ENCODE results near the gene WDR27. TPM values are rescaled to one million over a fixed set of nuclear protein-coding genes. Genes with fewer than 3 reads are reported as not detected.

The WDR27 gene
- total and polyA plus RNA-seq, 4 donors: 6.9 to 68.1 (median 31.4) TPM

GRCh38 chr6:169725125-169726048 lies 23.6 kb upstream of the WDR27 start:
- Histone ChIP-seq H3K27me3 (ENCODE audit: control insufficient read depth in 3 of 3, insufficient read depth in 3 of 3, low read length in 2 of 3) (no peaks in the 10 kb centered on the region), H3K9me3 (ENCODE audit: control insufficient read depth in 4 of 4, insufficient read depth in 3 of 4, low read length in 3 of 4) (no peaks in the 10 kb centered on the region), H3K9ac (ENCODE audit: insufficient read depth in 1 of 2, low read length in 2 of 2) (peak overlapping the region; percentile 46 to 68), H3K36me3 (ENCODE audit: control insufficient read depth in 4 of 4, insufficient read depth in 4 of 4, low read length in 4 of 4) (peaks cover 0 to 1% (median 0%) of the 10 kb centered on the region in 4 donors), H3K27ac (ENCODE audit: low read depth in 1 of 2, low read length in 1 of 2) (peak overlapping the region; percentile 98 to 99), H3K4me1 (ENCODE audit: control insufficient read depth in 5 of 5, insufficient read depth in 5 of 5, low read length in 5 of 5) (peaks cover 0 to 33% (median 7%) of the 10 kb centered on the region in 5 donors), H3K4me3 (peak overlapping the region; percentile 77)
- WGBS, 2 donors: 23 to 25% methylated on average over 29 of the region's 29 CpGs
- TF ChIP-seq CTCF (IDR thresholded peaks at IDR 0.05; ENCODE audit: control extremely low read depth, extremely low read depth): no peak
- ATAC-seq (ENCODE audit: insufficient read depth, low FRiP score) (peak; percentile 52), DNase-seq (peak; percentile 51 to 71 (median 63))

- Histone ChIP-seq H3K36me3 (ENCODE audit: control insufficient read depth in 4 of 4, insufficient read depth in 4 of 4, low read length in 4 of 4) (peaks cover 0 to 5% (median 0%) of the 10 kb centered on the region in 4 donors), H3K4me3 (peak within 1 kb of the TSS; percentile 89), H3K9ac (ENCODE audit: insufficient read depth in 1 of 2, low read length in 2 of 2) (peak within 1 kb of the TSS; percentile 73 to 89), H3K9me3 (ENCODE audit: control insufficient read depth in 4 of 4, insufficient read depth in 3 of 4, low read length in 3 of 4) (no peaks in the 10 kb centered on the region), H3K4me1 (ENCODE audit: control insufficient read depth in 5 of 5, insufficient read depth in 5 of 5, low read length in 5 of 5) (peaks cover 0 to 33% (median 7%) of the 10 kb centered on the region in 5 donors), H3K27ac (ENCODE audit: low read depth in 1 of 2, low read length in 1 of 2) (peak within 1 kb of the TSS; percentile 98 to 100), H3K27me3 (ENCODE audit: control insufficient read depth in 3 of 3, insufficient read depth in 3 of 3, low read length in 2 of 3) (no peaks in the 10 kb centered on the region)
- peak; percentile 75 to 91 (median 83) for DNase-seq
- ATAC-seq (ENCODE audit: insufficient read depth, low FRiP score): peak; percentile 48
- whole genome bisulfite sequencing, 2 donors: 1% methylated on average over 44 to 89 of the region's 89 CpGs
- no peak for TF ChIP-seq CTCF (IDR thresholded peaks at IDR 0.05; ENCODE audit: control extremely low read depth, extremely low read depth)
Measured at GRCh38 chr6:169724494-169725124, 22.8 kb upstream of the WDR27 start, which contains the start of gene PHF10. PHF10 (minus strand) TSS chr6:169724500; CDS start chr6:169723931, 569 bp downstream.

- Histone ChIP-seq H3K36me3 (ENCODE audit: control insufficient read depth in 4 of 4, insufficient read depth in 4 of 4, low read length in 4 of 4) (peaks cover 0 to 9% (median 0%) of the 10 kb centered on the region in 4 donors), H3K4me1 (ENCODE audit: control insufficient read depth in 5 of 5, insufficient read depth in 5 of 5, low read length in 5 of 5) (peaks cover 0 to 33% (median 7%) of the 10 kb centered on the region in 5 donors), H3K9ac (ENCODE audit: insufficient read depth in 1 of 2, low read length in 2 of 2) (no peak overlapping the region), H3K4me3 (peak overlapping the region; percentile 89), H3K9me3 (ENCODE audit: control insufficient read depth in 4 of 4, insufficient read depth in 3 of 4, low read length in 3 of 4) (no peaks in the 10 kb centered on the region), H3K27me3 (ENCODE audit: control insufficient read depth in 3 of 3, insufficient read depth in 3 of 3, low read length in 2 of 3) (no peaks in the 10 kb centered on the region), H3K27ac (ENCODE audit: low read depth in 1 of 2, low read length in 1 of 2) (peak overlapping the region; percentile 96 to 97)
- 0 to 1% methylated on average over 12 to 89 of the region's 89 CpGs for WGBS, 2 donors
- no peak for TF ChIP-seq CTCF (IDR thresholded peaks at IDR 0.05; ENCODE audit: control extremely low read depth, extremely low read depth)
- DNase-seq (peak in 2 of 3 donors; percentile 47 to 50), ATAC-seq (ENCODE audit: insufficient read depth, low FRiP score) (no peak)
Measured at GRCh38 chr6:169723991-169724493, 22.2 kb upstream of the WDR27 start.
